Dendritic cell treated with granulocyte-macrophage colony-stimulating factor and Interleukin-4, amounts not matched to agents 40 ng/mL and 50 ng/mL, for 4 days (primary cell): ENCODE data around the gene TTC7B.
A peak's percentile ranks its signal among the peaks of the same experiment; 100 is the strongest.

Experiments used
- H3K27ac Mint-ChIP-seq: one replicate; pipeline ENCODE4 v1.8.0; 2022; ENCODE audit warnings: mild to moderate bottlenecking, mixed read lengths
- H3K27me3 Mint-ChIP-seq: one replicate; pipeline ENCODE4 v1.8.0; 2022; ENCODE audit warnings: mild to moderate bottlenecking, mixed read lengths
- H3K36me3 Mint-ChIP-seq: one replicate; pipeline ENCODE4 v1.8.0; 2022; ENCODE audit warnings: low read depth, mixed read lengths
- H3K4me1 Mint-ChIP-seq: one replicate; pipeline ENCODE4 v1.8.0; 2022; ENCODE audit warnings: low read depth, mixed read lengths
- H3K4me3 Mint-ChIP-seq: one replicate; pipeline ENCODE4 v1.8.0; 2022; ENCODE audit warnings: mild to moderate bottlenecking, moderate library complexity, mixed read lengths
- H3K9me3 Mint-ChIP-seq: one replicate; pipeline ENCODE4 v1.8.0; 2022; ENCODE audit warnings: mixed read lengths
- intact Hi-C: fragments of 100-400 bp; cut with micrococcal nuclease; formaldehyde crosslinking; loops from one replicate; pipeline ENCODE4 v1.15.0; 2022

Gene TTC7B

DNA sequence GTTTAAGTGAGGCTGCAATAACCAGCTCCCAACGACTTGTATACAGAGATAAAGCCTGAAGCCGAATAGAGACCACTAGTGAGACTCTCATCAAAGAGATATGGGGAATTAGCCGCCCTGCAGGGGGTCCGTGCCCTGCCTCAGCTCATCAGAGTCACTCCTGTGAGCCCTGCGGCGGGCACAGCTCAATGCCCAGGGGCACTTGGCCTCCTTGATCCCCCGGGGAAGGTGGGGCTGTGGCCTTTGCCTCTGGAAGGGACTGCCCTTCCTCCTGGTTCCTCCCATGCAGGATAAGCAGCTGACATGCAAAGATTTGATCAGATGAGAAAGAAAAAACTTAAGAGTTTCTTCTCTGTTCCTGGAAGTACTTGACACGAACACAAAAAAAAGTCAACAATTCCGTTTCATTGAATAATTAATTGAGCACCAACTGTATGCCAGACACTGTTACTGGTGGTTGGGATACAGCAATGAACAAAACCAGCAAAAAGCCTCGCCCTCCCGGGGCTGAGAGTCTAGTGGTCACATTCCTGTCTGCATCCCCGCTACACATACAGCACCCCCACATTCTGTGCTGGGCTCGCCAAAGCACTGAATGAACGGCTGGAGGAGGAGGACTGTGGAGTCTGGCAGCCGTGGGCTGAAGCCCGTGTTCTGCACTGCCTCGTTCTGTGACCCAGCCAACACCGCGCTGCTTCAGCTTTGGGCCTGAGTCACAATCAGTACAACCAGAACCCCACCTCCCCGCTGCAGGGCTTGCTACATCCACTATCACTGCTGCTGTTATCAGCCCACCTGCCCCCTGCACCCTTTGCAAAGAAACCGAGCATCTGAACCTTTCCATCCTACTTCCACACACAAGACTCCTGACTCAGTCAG, 10.3 kb downstream of the TTC7B start:
- H3K36me3 Mint-ChIP-seq, result peaks cover 7% of the 10 kb centered on the region
- H3K4me1 Mint-ChIP-seq, result peaks cover 74% of the 10 kb centered on the region
- intact Hi-C loops, result no loop called here
- no peak overlapping the region for H3K4me3 Mint-ChIP-seq
- no peaks in the 10 kb centered on the region for H3K9me3 Mint-ChIP-seq
- H3K27me3 Mint-ChIP-seq, result peaks cover 12% of the 10 kb centered on the region
- no peak overlapping the region for H3K27ac Mint-ChIP-seq

DNA sequence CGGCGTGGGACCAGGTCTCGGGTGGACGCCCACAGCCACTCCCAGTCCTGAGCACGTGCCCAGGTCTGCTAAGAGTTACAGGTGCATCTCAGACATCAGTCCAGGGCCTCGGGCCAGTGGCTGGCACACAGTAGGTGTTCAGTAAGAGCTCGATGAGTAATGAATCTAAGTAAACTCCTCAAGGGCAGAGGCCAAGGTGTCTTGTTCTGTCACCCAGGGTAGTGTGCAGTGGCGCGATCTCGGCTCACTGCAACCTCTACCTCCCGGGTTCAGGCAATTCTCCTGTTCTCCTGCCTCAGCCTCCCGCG, 11.2 kb downstream of the TTC7B start:
- Mint-ChIP-seq H3K27me3 (peaks cover 12% of the 10 kb centered on the region), H3K27ac (peak overlapping the region; percentile 70), H3K36me3 (peaks cover 7% of the 10 kb centered on the region), H3K9me3 (no peaks in the 10 kb centered on the region), H3K4me3 (no peak overlapping the region), H3K4me1 (peaks cover 82% of the 10 kb centered on the region)
- intact Hi-C loops, result no loop called here

- Mint-ChIP-seq H3K9me3 (no peaks in the 10 kb centered on the region), H3K4me1 (peaks cover 85% of the 10 kb centered on the region), H3K27ac (peak overlapping the region; percentile 70), H3K27me3 (peaks cover 12% of the 10 kb centered on the region), H3K4me3 (no peak overlapping the region), H3K36me3 (peaks cover 7% of the 10 kb centered on the region)
- intact Hi-C loops, result no loop called here
Observed at GRCh38 chr14:90804292-90805083, 11.7 kb downstream of the TTC7B start.

DNA sequence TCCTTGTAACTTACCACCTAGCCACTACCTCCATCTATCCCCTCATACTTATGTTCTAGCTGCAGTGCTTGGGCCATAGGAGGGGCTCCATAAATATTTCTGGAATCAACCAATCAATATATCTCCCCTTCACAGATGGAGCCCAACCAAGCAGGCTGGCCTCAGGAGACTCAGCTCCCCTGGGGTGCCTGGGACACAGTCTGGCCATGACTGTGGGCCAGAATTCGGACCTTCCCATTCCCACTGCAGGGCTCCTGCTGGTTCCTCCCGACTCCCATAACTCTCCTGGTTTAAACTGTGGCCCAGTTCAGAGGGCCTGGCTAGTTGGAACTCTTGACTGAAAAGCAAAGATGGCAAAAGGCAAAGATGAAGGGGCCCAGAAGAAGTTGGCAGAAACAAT, 13.0 kb downstream of the TTC7B start:
- Mint-ChIP-seq H3K9me3 (no peaks in the 10 kb centered on the region), H3K27ac (peak overlapping the region; percentile 70), H3K4me3 (no peak overlapping the region), H3K36me3 (peaks cover 7% of the 10 kb centered on the region), H3K4me1 (peaks cover 81% of the 10 kb centered on the region), H3K27me3 (peaks cover 12% of the 10 kb centered on the region)
- intact Hi-C loops, result no loop called here

GRCh38 chr14:90799420-90799819, 16.8 kb downstream of the TTC7B start:
- H3K27me3 Mint-ChIP-seq, result peaks cover 11% of the 10 kb centered on the region
- intact Hi-C loops, result no loop called here
- no peak overlapping the region for H3K4me3 Mint-ChIP-seq
- H3K4me1 Mint-ChIP-seq, result peaks cover 84% of the 10 kb centered on the region
- peak overlapping the region; percentile 35 for H3K27ac Mint-ChIP-seq
- H3K36me3 Mint-ChIP-seq, result peaks cover 7% of the 10 kb centered on the region
- no peaks in the 10 kb centered on the region for H3K9me3 Mint-ChIP-seq

DNA sequence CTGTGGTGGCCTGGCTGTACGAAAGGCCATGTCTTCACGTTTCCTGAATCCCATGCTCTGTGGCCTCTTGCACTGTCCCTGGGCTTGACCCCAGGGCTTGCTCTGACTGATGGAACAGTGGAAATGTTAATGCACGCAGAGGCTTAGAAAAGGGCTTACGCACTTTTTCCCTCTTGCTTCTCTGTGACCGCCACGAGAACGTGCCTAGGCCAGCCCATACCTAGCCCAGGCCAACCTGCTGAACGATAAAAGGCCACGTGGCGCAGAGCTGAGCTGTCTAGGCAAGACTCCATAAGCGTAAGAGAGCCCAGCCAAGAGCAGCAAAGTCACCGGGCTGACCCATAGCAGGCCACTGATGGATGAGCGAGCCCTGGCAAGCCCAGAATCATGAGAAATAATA, 18.3 kb downstream of the TTC7B start:
- H3K9me3 Mint-ChIP-seq, result no peaks in the 10 kb centered on the region

DNA sequence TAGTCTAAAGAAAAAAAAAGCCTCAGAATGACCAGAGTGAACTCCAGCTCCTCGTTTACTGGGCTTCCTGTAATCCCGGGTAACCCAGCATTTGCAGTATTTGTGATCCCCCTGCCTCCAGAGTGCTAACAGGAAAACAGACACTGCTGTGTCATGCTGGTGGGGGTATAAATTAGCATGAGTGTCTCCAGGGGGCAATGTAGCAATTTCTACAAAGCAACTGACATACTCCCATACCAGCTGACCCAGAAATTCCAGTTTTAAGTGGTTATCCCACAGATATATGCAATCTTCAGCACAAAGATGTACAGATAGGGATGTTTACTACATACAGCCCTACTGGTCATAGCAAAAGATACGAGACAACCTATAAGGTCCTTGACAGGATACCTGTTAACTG, 18.8 kb downstream of the TTC7B start:
- peaks cover 72% of the 10 kb centered on the region for H3K4me1 Mint-ChIP-seq
- H3K27ac Mint-ChIP-seq, result peak overlapping the region; percentile 95
- no peaks in the 10 kb centered on the region for H3K9me3 Mint-ChIP-seq
- H3K4me3 Mint-ChIP-seq, result no peak overlapping the region
- intact Hi-C loops, result no loop called here
- peaks cover 6% of the 10 kb centered on the region for H3K27me3 Mint-ChIP-seq
- H3K36me3 Mint-ChIP-seq, result peaks cover 7% of the 10 kb centered on the region

More for the DNA sequence above, 18.3 kb downstream of the TTC7B start:
- intact Hi-C loops, result no loop called here
- peaks cover 71% of the 10 kb centered on the region for H3K4me1 Mint-ChIP-seq
- H3K36me3 Mint-ChIP-seq, result peaks cover 7% of the 10 kb centered on the region
- peak overlapping the region; percentile 95 for H3K27ac Mint-ChIP-seq
- H3K27me3 Mint-ChIP-seq, result peaks cover 8% of the 10 kb centered on the region
- no peak overlapping the region for H3K4me3 Mint-ChIP-seq

- Mint-ChIP-seq H3K4me3 (no peak overlapping the region), H3K36me3 (peaks cover 4% of the 10 kb centered on the region), H3K27me3 (peaks cover 2% of the 10 kb centered on the region), H3K4me1 (peaks cover 66% of the 10 kb centered on the region), H3K27ac (peak overlapping the region; percentile 95), H3K9me3 (no peaks in the 10 kb centered on the region)
- intact Hi-C loops, result no loop called here
Observed at GRCh38 chr14:90796329-90796728, 19.9 kb downstream of the TTC7B start.

- Mint-ChIP-seq H3K27me3 (no peaks in the 10 kb centered on the region), H3K36me3 (no peaks in the 10 kb centered on the region), H3K4me1 (peaks cover 66% of the 10 kb centered on the region), H3K9me3 (no peaks in the 10 kb centered on the region), H3K4me3 (no peak overlapping the region), H3K27ac (peak overlapping the region; percentile 95)
- intact Hi-C loops, result no loop called here
Observed at GRCh38 chr14:90795744-90796143, 20.5 kb downstream of the TTC7B start.

DNA sequence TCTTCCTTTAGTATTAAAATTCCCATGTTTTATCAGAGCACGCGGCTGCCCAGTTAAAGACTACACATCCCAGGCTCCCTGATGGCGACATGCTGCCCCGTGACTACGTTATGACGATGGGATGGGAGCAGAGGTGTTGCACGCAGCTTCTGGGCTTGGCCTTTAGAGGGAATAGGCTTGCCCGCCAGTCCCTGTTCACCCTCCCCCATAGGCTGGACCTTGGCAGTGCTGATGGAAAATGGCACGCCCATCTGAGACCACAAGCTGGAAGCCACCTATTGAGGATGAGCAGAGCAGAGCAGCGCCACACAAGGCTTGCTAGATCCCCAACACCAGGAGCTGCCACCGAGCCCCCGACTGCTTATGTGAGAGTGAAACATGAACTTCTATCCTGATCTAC, 24.7 kb downstream of the TTC7B start:
- Mint-ChIP-seq H3K4me3 (no peak overlapping the region), H3K9me3 (no peaks in the 10 kb centered on the region), H3K27ac (no peak overlapping the region), H3K27me3 (no peaks in the 10 kb centered on the region), H3K36me3 (no peaks in the 10 kb centered on the region), H3K4me1 (peaks cover 50% of the 10 kb centered on the region)
- intact Hi-C loops, result no loop called here

DNA sequence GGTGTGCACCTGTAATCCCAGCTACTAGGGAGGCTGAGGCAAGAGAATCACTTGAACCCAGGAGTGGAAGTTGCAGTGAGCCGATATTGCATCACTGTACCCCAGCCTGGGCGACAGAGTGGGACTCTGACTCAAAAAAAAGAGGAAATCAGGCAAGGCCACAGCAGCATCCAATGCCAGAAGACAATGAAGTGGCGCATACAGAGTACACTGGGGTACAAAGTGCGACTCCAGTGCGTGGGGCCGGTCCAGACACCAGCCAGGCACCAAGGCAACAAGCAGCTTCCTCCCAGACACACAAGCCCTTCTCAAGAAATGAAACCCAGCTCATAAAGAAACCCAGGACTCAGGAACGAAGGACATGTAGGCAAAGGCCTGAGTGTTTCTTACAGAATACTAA, 28.2 kb downstream of the TTC7B start:
- Mint-ChIP-seq H3K27ac (peak overlapping the region; percentile 70), H3K4me3 (no peak overlapping the region), H3K9me3 (no peaks in the 10 kb centered on the region), H3K36me3 (peaks cover 8% of the 10 kb centered on the region), H3K4me1 (peaks cover 37% of the 10 kb centered on the region), H3K27me3 (no peaks in the 10 kb centered on the region)
- intact Hi-C loops, result no loop called here

GRCh38 chr14:90785876-90786450, 30.3 kb downstream of the TTC7B start:
- Mint-ChIP-seq H3K27ac (peak overlapping the region; percentile 23), H3K27me3 (no peaks in the 10 kb centered on the region), H3K4me3 (no peak overlapping the region), H3K4me1 (peaks cover 24% of the 10 kb centered on the region), H3K9me3 (no peaks in the 10 kb centered on the region), H3K36me3 (peaks cover 18% of the 10 kb centered on the region)
- intact Hi-C loops, result no loop called here

- Mint-ChIP-seq H3K4me1 (peaks cover 19% of the 10 kb centered on the region), H3K36me3 (peaks cover 22% of the 10 kb centered on the region), H3K9me3 (no peaks in the 10 kb centered on the region), H3K27ac (peak overlapping the region; percentile 23), H3K27me3 (no peaks in the 10 kb centered on the region), H3K4me3 (no peak overlapping the region)
- intact Hi-C loops, result no loop called here
Observed at GRCh38 chr14:90785471-90785870, 30.8 kb downstream of the TTC7B start.

DNA sequence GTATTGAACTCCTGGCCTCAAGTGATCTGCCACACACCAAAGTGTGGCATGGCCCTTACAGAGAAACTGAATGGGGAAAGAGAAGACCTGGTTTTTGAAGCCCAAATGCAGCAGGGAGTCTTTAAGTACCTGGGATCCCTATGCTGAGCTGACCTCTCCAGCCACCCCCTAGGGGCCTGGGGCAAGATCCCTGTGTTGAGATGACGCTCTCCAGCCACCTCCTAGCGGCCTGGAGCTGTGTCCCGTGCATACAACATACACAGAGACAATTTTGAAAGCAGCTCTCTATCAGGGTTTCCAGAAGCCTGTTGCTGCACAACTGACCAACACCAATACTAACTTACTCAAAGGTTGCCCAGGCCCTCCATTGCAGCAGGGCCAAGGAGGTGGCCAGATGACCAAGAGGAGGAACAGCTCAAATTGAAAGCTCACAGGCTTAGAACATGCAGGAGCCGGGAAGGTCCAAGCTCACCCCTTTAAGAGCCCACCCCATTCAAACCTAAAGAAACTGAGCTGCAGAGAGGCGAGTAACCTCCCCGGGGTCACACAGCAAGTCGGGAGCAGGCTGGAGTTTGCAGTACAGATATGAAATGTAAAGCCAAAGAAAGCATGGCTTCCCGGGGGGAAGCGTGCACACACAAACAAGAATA, 31.5 kb downstream of the TTC7B start:
- no peak overlapping the region for H3K4me3 Mint-ChIP-seq
- peaks cover 30% of the 10 kb centered on the region for H3K36me3 Mint-ChIP-seq
- peak overlapping the region; percentile 23 for H3K27ac Mint-ChIP-seq
- H3K27me3 Mint-ChIP-seq, result no peaks in the 10 kb centered on the region
- peaks cover 16% of the 10 kb centered on the region for H3K4me1 Mint-ChIP-seq
- intact Hi-C loops, result loop anchor here (5.0 kb wide), 1 partner anchor 33 kb away; the partner anchor contains the start of gene TTC7B
- no peaks in the 10 kb centered on the region for H3K9me3 Mint-ChIP-seq
